ENCODE measurements around the gene ODAD2.
"Not testable (repeated sequence)": the region's sequence is repeated elsewhere in the genome, so short reads cannot be mapped to it uniquely, and the experiment has no call there.

ODAD2 gene

DNA sequence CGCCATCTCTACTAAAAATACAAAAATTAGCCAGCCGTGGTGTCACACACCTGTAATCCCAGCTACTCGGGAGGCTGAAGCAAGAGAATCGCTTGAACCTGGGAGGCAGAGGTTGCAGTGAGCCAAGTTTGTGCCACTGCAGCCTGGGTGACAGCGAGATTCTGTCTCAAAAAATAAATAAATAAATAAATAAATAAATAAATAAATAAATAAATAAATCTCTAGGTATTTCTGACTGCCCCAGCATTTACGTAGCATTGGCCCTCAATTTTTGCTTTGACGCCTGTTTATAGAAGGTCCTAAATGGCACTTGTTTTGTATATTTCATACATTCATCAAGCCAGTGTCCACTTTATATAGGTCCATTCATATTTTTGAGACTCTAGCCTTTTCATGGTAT lies 28.9 kb downstream of the ODAD2 start:
- DNase-seq (ENCODE audit: low read depth) = not testable (repeated sequence)

DNA sequence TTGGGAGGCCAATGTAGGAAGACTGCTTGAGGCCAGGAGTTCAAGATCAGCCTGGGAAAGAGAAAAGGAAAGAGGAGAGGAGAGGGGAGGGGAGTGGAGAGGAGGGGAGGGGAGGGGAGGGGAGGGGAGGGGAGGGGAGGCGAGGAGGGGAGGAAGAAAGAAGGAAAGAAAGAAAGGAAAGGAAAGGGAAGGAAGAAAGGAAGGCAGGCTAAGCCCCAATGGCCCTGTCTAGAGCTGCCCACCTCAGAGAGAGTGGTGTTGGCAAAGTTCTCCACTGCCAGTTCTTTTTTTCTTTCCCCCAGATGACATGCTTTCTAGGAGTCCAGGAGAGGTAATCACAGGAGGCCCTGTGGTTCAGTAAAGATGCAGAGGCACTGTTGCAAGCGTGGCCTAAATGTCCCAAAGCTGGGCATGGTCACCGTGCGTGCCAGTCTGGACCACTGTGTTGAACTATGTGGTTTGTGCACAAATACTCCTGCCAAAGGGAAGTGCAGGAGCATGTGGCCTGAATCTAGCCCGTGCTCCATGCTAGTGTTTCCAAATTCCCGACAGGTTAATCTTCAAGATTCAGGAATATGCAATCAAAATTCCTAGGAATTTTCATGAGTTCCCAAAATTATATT lies 39.7 kb downstream of the ODAD2 start:
- DNase-seq (ENCODE audit: low read depth) = no peak

GRCh38 chr10:27958383-27958782 lies 40.5 kb downstream of the ODAD2 start:
- DNase-seq (ENCODE audit: low read depth) = not testable (repeated sequence)

- no peak for DNase-seq (ENCODE audit: low read depth)
Observed at GRCh38 chr10:27950242-27950564, 48.7 kb downstream of the ODAD2 start.

GRCh38 chr10:27949528-27950241 lies 49.2 kb downstream of the ODAD2 start:
- peak; percentile 6 for DNase-seq (ENCODE audit: low read depth)

DNA sequence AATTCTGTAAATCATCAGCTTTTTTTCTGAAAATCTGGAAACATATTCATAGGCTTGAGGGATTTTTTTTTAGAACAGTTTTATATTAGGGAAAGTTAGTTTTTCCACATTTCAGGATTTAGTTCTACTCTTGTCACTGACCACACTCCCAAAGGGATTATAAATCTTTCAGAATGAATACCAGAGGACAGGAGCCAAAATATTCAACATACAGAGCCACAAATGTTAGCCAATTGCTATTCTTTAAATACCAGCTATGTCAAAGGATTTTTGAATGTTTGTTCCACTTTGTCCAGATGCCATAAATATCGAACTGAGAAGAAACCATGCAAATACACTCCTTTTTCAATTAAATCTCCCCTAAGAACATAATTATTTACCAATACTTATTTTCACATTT lies 50.7 kb downstream of the ODAD2 start:
- no peak for DNase-seq (ENCODE audit: low read depth)

GRCh38 chr10:27947540-27947939 lies 51.3 kb downstream of the ODAD2 start:
- DNase-seq (ENCODE audit: low read depth) = no peak

DNA sequence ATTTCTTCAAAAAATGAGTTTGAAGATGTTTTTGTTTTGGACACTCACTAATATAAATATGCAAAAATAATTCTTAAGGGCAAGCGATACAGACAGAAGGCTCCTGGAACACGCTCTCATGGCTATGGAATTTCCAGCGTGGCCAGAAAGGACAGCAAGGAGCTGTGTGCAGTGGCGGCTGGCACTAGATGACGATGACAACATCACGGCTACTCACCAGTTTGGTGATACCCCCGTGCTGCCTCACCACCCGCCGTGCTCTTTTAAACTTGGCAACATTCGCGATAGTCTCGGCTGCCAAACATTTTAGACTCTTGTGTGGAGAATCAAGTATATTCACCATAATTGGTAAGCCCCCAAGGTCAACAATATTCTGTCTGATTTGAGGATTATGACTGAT lies 54.9 kb downstream of the ODAD2 start:
- no peak for DNase-seq (ENCODE audit: low read depth)

GRCh38 chr10:27914888-27915287 lies 84.0 kb downstream of the ODAD2 start:
- DNase-seq (ENCODE audit: low read depth) = no peak

DNA sequence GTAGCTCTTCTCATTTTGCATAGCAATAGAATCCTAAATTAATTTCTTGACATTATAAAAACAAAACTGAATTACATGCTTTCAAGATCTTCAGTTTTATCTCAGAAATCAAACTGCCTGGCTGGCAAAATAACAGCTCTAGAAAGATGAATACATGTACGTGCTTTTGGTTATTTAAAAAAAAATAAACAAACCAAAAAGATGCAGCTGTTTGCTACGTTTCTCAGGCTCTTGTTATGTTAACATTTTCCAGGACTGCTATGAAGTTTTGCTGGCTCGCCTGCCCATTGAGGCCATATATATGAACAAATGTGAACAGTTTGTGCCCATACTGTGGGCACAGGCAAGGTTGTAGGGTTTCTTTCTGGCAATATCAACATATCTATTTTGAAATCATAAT lies 86.6 kb downstream of the ODAD2 start:
- no peak for DNase-seq (ENCODE audit: low read depth)

- peak; percentile 19 for DNase-seq (ENCODE audit: low read depth)
Observed at GRCh38 chr10:27911539-27911938, 87.3 kb downstream of the ODAD2 start.

GRCh38 chr10:27911011-27911410 lies 87.9 kb downstream of the ODAD2 start:
- DNase-seq (ENCODE audit: low read depth) = no peak

DNA sequence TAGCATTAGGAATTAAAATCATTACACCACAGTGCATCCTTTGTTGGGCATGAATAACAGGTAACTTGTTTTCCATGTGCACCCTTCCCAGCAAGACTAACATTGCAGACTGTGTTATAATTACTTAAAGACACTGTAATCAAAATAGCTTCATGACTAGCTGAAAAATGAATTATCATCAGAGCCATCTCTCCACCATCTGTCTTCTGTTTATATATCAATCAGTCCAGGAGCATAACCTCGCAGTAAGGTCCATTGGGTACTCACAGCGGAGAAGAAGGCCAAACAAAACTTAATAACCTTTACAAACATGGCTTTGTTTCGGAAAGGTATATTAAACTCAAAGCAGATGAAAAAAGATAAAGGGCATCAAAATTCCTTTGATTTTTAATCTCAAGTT lies 90.6 kb downstream of the ODAD2 start:
- no peak for DNase-seq (ENCODE audit: low read depth)

DNA sequence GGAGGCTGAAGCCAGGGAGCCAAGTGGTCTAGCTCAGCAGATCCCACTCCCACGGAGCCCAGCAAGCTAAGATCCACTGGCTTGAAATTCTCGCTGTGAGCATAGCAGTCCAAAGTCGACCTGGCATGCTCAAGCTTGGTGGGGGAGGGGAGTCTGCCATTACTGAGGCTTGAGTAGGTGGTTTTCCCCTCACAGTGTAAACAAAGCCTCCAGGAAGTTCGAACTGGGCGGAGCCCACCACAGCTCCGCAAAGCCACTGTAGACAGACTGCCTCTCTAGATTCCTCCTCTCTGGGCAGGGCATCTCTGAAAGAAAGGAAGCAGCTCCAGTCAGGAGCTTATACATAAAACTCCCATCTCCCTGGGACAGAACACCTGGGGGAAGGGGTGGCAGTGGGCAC lies 99.4 kb downstream of the ODAD2 start:
- DNase-seq (ENCODE audit: low read depth) = not testable (repeated sequence)

GRCh38 chr10:27899058-27899457 lies 99.8 kb downstream of the ODAD2 start:
- no peak for DNase-seq (ENCODE audit: low read depth)

- peak; percentile 7 for DNase-seq (ENCODE audit: low read depth)
Observed at GRCh38 chr10:27893358-27893954, 105.4 kb downstream of the ODAD2 start.

- no peak for DNase-seq (ENCODE audit: low read depth)
Observed at GRCh38 chr10:27890971-27891370, 107.9 kb downstream of the ODAD2 start.

DNA sequence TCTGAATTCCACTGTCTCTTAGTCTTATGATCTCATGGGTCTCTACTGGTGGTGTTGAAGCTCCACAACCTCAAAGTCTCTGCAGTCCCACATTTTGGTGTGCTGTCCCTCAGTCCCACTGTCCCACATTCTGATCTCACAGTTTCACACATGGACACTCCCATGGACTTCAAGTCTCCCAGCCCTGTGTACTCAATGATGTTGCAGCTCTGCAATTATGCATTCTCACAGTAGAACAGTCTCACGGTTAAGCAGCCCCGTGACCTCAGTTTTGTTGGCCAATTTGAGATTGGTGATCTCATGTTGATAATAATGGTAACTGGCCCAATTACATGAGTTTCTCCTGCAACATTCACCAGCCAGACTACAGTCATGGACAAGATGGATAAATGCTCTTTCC lies 109.4 kb downstream of the ODAD2 start:
- DNase-seq (ENCODE audit: low read depth) = no peak

DNA sequence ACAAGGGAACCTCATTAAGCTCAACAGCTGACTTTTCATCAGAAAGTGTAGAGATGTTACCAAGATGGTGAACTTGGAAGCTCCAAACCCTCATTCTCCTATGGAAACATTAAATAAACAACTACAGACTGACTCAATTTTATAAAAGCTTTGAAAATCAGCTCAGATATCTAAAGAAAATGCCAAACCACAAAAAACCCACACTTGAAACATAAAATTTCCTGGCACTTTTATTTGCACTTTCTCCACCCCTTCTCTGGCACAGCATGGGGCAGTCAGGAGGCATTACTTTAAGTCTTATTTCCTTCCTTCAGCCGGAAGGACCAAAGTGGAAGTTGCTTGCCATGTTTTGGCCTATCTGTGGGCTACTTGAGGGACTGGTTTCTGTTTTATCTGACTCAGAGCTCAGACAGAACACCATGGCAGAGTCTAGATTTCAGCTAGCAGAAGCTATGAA lies 114.7 kb downstream of the ODAD2 start:
- DNase-seq (ENCODE audit: low read depth) = no peak

GRCh38 chr10:27878281-27878680 lies 120.6 kb downstream of the ODAD2 start:
- no peak for DNase-seq (ENCODE audit: low read depth)

- no peak for DNase-seq (ENCODE audit: low read depth)
Observed at GRCh38 chr10:27865221-27865635, 133.7 kb downstream of the ODAD2 start.

DNA sequence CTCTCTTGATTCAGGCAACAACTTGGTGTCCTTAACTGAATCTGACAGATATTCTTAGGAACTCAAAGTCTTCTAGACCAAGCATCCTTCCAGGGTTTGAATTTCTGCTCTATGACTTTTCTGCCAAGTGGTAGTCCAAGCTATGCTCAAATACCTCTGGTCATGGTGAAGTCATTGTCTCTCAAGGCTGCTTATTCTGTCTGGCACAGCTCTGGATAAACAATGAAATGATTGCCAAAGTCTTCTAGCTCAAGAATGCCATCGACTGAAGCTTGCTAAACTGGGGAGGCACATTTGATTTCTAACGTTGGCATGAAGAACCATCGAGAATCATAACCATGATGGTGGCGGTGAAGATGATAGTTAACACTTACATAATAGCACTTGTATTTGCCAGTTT lies 137.1 kb downstream of the ODAD2 start:
- no peak for DNase-seq (ENCODE audit: low read depth)

DNA sequence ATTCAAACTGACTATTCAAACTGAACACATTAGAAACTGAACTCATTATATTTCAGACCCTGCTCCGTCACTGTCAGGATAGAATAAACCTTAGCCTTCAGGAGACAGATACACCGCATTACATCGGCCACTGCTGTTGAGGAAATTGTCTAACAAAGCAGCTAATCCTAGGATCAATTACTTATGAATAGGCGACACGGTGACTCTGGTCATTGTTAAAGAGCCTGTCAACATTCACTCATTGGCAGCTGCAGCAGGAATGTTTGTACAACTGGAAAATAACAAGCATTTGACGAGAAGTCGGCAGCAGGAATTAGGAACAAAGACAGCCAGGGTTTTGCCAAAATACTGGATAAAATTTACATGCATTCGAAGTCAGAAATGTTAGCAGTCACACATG lies 141.3 kb downstream of the ODAD2 start:
- no peak for DNase-seq (ENCODE audit: low read depth)

- DNase-seq (ENCODE audit: low read depth) = no peak
Observed at GRCh38 chr10:27844223-27844622, 154.7 kb downstream of the ODAD2 start.

All from amniotic epithelial cell (primary cell).